ENCODE data around the gene MORN1.
A peak's percentile ranks its signal among the peaks of the same experiment; 100 is the strongest.

MORN1 gene

DNA sequence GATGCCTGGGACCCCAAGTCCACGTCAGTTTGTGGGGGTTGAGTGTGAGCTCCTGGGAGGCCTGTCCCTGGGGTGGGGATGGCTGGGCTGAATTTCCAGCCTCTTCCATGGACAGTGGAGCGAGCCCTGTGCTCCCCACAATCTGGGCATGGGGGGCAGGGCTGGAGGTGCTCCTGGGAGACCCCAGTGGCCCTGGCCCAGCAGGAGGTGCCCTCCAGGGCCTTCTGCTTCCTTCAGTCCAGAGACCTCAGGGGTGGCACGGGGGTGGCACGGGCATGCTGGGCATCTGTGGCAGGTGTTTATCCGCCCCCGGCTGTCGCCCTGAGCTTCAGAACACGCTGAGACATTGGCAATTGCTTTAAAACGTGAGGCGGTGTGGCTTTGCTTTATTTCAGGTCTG lies 40.9 kb downstream of the MORN1 start:
- DNase-seq, result no peak

DNA sequence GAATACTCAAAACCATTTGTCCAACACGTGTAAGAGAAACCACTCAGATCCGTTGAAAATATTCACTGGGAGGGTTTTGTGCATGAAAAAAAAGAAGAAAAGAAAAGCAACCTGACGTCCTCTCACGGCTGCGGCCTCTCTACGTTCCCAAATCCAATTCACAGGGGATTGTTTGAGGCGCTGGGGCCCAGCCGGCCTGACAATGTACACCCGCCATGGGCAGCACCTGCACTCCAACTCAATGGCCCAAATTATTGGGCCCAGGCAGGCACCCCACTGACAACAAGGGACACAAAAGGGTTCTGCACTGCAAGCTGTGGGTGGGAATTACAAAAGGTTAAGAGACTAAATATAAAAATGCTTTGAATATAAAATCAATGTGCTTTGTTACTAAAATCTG lies 41.5 kb downstream of the MORN1 start:
- no peak for DNase-seq

DNA sequence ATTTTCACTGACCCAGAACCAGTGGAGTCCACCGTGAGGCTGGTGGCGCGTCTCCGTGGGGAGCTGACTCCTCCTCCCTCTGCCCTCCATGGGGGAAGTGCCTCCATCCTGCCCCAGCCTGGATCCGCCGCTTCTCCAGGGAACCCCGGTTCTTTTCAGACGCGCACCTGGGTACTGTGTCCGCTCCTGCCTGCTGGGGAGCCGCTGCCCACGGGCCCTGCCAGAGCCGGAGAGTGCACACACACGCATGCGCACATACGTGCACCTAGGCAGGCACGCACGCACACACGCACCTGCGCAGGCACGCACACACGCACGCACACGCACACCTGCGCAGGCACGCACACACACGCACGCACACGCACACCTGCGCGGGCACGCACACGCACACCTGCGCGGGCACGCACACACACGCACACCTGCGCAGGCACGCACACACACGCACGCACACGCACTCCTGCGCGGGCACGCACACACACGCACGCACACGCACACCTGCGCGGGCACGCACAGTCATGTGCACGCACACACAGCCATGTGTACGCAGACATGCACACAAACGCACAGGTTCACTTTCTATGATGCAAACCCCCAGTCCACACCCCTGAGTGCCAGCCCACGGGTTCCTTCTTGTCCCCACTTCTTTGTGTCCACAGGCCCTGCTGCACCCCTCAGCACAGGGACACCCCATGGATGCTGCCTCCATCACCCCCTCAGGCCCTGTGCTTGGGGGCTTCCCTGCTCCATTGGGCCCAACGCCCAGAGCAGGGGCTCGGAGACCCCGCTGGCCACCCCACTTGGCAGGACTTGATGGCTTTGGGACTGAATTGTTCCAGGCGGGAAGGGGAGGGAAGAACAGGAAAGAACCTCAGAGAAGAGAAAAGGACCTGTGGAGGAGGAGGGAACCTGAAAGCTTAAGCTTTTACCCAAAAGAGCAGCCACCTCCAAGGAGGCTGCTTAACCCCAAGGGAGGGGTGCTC lies 42.7 kb downstream of the MORN1 start:
- no peak for DNase-seq

DNA sequence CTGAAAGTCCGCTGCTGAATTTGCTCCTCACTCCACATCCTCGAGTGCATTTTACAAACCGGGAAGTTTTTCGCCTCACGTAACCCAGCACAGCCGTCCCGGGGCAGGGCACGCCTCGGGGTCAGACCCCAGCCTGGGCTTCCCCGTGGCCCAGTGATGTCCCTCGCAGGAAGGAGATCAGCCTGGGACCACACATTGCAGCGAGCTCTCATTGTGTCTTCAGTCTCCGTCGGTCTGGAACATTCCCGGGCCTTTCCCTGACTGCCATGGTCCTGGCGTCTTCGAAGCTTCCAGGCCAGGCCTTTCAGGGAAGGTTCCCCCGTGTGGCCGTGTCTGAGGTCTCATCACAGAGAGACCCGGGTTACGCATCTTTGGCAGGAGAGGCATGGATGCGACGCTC lies 43.5 kb downstream of the MORN1 start:
- DNase-seq, result no peak

DNA sequence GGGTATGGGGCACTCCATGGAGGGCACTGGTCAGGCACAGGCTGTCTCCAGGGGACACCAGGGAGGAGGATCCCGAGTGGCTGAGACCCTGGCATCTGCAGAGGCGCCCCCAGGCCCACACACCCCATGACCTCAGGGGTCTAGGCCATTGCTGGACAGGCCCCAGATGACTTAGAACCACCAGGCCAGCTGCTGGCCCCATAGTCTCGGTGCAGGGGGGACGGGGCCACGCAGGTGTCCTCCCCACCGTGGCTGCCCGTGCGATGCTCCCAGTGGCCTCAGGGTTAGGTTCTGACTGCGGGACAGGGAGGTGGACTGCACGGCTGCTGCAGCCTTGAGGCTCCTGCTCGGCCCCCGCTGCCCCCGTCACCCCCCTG lies 44.0 kb downstream of the MORN1 start:
- DNase-seq, result peak; percentile 11

DNA sequence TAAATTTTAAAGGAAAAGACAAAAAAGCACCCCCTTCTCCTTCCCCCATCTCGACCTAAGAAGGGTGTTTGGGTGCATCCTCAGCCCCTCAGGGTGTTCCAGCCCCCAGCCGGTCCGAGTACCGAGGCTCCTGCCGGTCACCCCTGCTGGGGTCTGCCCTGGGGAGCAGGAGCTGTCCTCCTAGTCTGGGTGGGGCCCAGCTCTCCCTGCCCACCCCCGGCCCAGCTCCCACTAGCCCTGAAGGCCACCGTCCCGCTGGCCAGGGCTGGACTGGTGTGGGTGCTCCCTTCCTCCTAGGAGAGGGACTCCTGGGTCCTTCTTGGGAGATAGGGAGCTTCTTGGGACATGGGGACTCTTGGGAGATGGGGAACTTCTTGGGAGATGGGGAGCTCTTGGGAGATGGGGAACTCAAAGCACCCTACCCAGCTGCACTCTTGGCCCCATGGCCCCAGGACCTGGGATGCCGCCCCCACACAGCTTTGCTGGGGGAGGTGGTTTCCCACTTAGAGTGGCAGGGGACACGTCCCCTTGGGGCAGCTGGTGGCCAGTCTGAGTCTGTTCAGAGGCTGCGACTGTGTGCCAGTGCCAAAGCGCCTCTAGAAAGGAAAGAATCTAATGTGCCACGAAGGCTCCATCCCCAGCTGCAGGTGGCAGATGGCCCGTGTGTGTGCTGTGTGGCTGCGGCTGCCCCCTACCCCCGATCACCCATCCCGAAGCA lies 44.5 kb downstream of the MORN1 start:
- DNase-seq, result peak; percentile 9

DNA sequence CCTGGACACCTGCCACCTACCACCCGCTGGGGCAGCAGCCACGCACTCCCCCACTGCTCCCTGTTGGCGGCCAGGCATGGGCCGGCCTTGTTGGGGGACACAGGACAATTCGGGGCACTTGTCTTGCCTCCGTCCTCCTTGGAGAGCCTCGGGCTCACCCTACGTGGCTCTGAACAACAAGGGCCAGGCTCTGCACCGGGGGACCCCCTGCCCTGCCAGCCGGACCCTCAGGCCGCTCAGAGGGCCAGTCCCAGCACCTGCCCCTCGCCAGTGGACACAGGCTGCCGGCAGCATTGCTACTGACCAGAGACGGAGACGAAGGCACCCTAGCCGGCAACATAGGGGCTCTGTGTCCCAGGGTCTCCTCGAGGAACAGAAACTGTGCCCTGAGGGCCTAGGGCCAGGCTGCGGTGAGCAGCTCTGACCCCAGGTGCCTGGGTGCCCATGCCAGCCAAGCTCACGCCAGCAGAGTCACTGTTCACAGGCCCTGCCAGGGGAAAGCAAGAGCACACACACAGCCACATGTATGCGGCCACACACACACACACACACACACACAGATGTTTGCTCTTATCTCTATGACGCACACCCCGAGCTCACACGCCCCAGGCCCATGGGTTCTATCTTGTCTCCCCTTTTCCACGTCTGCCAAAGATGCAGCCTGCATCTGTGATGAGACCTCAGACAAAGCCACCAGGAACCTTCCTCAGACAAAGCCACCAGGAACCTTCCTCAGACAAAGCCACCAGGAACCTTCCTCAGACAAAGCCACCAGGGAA lies 45.9 kb downstream of the MORN1 start:
- peak; percentile 17 for DNase-seq

DNA sequence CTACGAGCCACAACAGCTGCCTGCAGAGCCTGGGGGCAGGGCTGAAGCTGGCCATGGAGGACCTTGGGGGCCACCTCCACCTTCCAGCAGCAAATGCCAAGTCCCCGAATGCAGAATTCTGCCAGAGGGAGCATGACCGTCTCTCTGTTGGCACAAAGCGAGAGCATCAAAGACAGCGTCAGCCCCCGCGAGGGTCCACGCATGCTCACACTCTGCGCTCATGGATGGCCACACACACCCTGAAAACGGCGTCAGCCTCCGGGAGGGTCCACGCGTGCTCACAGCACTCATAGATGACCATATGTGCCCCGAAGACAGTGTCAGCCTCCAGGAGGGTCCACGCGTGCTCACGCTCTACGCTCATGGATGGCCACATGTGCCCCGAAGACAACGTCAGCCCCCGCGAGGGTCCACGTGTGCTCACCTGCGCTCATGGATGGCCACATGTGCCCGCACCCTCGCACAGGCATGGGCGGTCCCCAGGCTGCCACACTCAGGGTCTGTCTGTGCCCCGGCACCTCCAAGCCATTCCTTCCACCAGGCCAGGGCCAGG lies 46.5 kb downstream of the MORN1 start:
- no peak for DNase-seq

DNA sequence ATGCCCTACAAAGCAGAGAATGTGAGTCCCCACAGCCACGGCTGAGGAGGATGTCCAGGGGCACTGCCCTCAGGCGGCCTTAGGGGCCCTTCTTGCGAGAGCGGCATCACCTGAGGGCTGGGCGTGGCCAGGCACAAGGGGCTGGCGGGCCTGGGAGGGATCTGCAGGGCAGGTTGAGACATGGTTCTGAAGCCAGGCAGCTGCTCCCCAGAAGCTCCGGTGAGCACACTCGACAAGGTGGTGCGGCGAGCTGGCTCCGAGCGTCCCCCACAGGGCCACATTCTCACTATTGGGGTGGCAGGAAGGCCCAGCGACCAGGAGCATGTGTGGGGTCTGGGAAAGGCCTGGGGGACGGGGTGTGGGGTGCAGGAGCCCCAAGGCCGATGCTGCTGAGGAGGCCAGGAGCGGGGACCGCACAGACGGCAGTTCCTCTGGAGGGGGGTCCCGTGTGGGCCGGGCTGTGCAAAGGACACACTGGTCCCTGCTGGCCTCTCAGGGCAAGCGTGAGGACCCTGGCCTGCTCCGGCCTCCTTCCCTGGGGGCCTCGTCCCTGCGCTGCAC lies 47.2 kb downstream of the MORN1 start:
- no peak for DNase-seq

DNA sequence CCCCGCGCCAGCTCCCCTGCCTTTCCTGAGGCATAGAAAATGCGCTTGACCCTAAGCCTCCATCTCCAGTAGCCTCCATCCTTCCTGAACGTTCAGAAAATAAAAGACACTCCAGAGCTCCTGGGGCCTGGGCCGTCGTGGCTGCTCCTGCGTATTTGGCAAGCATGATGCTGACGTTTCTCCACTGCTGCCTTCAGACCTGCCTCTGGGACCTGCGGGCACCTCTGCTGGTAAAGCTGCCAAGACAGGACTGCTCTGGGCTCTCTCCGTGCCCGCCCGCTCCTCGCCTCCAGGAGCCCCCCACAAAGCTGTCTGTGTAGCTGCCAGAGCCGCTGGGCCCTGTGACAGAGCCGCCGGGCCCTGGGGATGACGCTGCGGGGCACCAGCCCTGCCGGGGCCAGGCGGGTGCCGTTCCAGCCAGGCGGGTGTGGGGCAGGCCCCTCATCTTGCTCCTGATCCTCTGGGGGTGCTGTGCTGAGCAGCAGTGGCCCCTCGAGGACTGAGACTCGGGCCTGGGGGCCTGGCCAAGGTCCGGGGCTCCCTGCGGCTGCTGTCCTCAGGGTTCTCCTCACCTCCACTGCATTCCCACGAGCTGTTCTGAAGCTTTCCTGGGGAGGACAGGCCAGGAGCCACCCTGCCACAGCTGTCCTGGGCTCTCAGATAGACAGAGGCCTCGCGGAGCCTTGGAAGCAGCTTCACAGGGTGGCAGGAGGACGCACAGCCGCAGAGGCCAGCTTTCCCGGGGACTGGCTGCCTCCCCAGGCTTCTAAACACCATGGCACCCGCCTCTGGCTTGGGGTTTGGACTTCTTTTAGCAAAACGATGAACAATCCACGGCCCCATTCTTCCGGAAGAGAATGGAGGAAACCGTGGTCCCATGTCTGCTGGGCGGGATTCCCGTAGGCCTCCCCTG lies 48.1 kb downstream of the MORN1 start:
- DNase-seq, result no peak

DNA sequence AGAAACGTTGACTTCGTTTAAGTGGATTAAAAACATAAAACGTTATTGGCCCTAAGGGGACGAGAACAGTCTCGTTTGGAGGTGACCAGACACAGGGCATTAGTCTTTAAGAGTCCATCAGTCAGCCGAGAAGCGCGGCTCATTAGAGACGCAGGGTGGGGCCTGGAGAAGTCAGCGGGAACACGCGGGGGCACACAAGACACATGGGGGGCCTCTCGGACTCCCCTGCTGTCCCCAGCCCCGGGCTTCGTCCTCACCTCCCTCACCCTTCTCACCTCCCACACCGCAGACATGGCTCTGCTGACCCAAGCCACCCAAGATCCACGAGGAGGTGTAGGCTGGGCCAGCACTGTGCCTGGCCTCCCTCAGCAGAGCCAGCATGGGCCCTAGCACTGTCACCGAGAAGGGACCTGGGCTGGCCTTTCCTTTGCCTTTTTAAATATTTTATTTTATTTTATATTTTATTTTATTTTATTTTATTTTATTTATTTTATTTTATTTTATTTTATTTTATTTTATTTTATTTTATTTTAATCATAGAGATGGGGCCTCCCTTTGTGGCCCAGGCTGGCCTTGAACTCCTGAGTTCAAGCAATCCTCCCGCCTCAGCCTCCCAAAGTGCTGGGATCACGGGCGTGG lies 48.9 kb downstream of the MORN1 start:
- no peak for DNase-seq

DNA sequence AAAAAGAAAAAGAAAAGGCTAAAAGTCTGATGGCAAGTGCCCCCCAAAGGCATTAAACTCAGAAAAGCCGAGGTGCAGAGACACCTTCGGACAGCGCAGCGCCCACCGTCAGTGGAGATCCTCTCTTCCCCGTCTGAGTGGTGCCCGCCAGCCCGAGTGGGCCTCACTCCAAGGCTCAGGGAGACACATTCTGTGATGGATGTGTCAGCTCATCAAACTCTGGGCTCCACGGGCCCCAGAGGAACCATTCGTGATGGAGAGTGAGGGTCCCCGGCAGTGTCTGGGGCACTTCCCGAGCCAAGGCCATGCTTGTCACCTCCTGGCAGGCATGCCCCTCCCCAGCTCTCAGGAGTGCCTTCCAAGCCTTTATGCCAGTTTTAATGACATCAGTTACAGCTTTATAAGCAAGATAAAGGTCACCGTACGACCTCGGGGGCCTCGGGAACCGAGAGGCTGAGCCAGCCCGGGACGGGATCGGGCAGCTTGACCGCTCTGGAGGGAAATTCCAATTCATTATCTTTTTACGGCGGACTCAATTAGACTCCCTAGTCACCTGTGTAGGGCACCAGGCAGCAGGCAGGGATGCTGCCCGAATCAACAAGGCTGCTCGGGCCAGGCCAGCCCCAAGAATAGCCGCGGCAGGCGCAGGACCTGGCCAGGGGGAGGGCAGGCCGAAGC lies 49.5 kb downstream of the MORN1 start:
- no peak for DNase-seq

DNA sequence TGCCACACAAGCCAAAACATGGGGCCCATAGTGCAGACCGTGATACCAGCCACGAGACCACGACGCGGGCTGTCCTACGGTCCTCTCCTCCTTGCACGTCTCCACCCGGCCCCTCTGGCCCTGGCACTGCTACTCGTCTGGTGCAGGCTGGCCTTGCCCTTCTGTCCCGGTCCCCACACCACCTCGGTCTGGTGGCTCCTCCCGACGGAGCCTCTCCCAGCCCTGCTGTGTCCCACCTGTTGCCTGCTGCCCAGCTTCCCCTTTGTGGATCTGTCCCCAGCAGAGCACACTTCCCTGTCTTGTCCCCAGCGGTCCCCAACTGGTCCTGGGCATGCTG lies 50.5 kb downstream of the MORN1 start:
- no peak for DNase-seq

DNA sequence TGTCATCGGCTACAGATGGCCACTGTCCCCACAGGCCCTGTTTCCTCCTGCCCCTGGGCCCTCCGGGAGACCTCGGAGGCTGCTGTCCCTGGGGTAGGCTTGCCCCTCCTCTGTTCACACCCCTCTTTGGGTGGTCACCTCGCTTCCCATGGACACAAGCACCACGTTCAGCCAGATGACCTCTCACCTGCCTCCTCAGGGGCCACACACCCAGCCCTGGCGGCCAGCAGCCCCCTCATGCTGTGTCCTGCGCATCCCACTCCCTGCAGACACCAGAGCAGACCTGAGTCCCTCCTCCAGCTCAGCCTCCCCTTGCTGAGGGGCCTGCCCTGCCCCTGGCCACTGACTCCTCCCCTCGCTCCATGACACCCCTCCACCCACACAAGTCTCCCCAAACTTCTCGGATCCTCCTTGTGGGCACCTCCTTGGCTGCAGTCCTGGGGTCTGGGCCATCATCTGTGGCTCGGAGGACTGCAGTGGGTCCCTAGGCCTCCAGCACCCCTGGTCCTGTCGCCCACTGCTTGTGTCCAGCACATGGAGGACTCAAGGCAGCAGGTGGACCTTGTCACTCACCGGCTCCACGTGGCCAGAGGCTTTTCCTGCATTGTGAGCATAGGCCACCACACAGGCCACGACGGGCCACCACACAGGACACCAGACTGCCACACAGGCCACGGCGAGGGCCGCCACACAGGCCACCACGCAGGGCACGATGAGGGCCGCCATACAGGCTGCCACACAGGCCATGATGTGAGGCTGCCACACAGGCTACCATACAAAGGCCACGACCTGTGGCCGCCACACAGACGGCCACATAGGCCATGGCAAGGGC lies 51.1 kb downstream of the MORN1 start:
- DNase-seq, result no peak

DNA sequence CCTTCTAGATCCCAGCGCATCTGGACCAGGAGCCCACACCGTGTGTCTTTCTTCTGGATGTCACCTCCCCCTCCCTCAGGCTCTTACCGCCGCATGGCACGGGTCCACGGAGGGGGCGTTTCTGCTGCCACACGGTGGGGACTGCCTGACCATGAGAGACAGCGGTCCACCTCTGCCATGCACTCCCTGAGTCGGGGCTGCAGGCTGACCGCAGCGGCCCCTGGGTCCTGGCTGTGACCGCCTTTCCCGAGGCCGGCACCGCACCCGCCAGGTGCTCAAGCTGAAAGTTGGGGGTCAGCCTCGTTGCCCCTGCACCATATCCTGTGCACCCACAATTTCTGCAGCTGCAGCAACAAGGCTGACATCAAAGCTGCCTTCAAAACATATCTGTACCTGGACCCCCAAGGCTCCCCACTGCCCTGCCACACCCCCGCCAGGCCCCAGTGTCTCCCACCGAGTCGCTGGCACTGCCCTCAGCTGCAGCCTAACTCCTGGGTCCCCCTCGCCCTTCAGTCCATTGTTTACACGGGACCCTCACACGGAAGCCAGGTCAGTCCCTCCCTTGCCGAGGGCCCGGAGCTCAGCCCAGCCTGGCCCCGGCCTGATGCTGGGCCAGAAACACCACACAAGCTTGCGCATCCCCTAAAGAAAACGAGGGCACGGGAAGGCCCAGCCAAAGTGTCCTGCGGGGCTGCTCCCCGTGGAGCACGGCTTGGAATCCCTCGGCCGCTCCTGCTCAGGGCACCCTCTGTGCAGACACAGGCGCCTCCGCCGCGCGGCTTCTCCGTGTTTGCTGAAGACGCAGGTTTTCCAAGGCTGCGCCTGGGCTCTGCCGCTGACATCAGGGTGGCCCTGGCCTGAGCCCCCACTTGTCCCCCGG lies 51.9 kb downstream of the MORN1 start:
- no peak for DNase-seq

DNA sequence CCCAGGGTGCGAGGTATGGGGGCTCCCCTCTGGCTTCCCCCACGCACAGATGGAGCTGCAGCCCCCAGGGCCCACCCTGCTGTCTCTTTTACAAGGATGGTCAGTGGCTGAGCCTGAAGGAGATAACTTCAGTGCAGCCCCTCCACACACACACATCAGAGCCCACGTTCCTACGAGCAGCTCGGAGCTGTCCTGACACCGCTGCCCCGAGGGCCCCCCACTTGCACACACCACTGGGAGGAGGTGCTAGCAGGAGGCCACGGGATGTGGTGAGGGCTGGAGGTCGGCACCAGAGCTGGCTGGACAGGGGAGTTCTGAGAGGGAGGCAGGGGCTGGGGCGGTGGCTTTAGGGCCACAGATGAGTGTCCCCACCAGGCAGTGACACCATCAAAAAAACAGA lies 53.9 kb downstream of the MORN1 start:
- no peak for DNase-seq

DNA sequence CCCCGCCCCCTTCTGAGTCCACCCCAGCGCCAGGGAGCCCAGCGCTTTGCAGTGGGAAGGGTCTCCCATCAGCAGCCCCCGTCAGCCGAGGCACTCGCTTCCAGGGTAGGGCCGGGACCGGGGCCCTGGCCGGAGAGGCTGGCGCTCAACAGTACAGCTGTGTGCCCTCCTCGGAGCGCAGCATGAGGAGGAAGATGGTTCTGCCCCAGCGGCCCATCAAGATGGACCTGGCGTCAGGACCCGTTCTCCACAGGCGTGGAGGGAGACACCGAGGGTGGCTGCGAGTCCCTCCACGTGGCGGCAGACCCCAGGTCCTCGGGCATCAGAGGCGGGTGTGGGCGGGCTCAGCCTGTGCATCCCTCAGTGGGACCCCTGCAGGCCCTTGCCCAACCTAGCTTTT lies 54.3 kb downstream of the MORN1 start:
- no peak for DNase-seq

DNA sequence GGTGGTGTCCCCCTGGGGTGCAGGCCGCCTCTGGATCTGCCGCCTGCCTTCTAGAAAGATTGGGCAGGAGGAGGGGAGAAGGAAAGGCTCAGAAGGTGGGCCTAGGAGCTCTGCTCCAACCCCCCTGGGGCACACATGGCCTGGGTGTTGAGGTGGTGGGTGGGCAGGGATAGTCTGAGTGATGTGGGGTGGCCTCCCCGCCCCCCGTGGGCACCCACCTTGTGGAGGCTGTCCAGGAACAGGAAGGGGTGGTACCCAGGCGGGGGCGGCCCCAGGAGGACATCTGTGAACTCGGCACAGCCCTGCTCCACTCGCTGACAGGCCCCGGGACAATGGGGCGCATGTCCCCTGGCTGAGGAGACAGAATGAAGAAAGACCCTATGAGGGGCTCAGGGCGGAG lies 54.9 kb downstream of the MORN1 start:
- DNase-seq, result no peak
